Amniotic epithelial cell (primary cell): ENCODE measurements around the gene FLYWCH2.
"Not testable (repeated sequence)": the region's sequence is repeated elsewhere in the genome, so short reads cannot be mapped to it uniquely, and the experiment has no call there.

ENCODE experiments used
- DNase-seq: peaks from one replicate; pipeline ENCODE4 v3.0.0-alpha.2; 2010; ENCODE audit warnings: low read depth

Gene FLYWCH2

GRCh38 chr16:2942045-2942444 lies 59.0 kb downstream of the FLYWCH2 start:
- DNase-seq: no peak

GRCh38 chr16:2943716-2944115 lies 60.7 kb downstream of the FLYWCH2 start:
- not testable (repeated sequence) for DNase-seq

GRCh38 chr16:2946649-2947048 lies 63.6 kb downstream of the FLYWCH2 start:
- DNase-seq: no peak
